ENCODE measurements around the gene EP400.

Gene EP400

DNA sequence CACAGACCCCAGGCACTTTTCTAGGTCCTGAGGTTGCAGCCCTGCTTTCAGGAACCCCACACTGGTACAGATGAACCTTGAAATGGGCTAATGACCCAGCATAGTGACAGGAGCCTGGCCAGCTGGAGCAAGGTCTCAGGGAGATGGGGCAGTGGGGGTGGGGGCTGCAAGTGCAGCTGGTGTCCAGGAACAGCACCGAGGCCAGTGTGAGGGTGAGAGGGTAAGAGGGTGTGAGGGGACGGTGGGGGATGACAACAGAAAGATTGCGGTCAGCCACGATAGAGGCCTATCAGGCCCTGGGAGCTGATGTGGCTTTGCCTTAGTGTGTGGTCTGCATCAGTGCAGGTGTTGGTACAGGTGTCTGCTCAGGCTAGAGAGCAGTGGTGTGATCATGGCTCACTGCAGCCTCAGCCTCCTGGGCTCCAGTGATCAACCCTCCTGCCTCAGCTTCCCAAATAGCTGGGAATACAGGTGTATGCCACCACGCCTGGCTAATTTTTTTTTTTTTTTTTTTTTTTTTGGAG lies 59.7 kb downstream of the EP400 start:
- no peak overlapping the region for H3K4me3 ChIP-seq (ENCODE audit: low read length)
- no peak for DNase-seq (ENCODE audit: low read depth, low spot score)

DNA sequence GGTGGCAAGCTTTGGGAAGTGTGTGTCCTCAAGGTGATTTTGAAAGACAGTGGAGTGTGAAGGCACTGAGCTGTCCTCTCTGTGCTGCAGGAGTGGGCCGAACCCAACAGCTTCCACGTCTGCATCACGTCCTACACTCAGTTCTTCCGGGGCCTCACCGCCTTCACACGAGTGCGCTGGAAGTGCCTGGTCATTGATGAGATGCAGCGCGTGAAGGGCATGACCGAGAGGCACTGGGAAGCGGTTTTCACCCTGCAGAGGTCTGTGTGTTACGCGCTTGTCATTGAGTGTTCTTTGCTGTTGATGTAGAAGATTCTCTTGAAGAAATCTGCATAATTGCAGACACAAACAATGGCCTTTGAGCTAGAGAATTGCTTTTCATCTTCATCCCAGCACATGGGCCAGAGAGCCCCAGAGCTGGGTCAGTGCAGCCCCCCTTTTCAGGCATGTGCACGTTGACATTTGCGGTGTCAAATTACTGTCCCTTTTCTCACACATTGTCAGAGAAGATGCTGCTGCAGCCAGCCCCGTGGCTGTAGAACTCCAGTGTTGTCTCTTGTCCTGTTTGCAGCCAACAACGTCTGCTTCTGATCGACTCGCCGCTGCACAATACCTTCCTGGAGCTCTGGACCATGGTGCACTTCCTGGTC lies 63.3 kb downstream of the EP400 start:
- DNase-seq (ENCODE audit: low read depth, low spot score): no peak
- H3K4me3 ChIP-seq (ENCODE audit: low read length): no peak overlapping the region

DNA sequence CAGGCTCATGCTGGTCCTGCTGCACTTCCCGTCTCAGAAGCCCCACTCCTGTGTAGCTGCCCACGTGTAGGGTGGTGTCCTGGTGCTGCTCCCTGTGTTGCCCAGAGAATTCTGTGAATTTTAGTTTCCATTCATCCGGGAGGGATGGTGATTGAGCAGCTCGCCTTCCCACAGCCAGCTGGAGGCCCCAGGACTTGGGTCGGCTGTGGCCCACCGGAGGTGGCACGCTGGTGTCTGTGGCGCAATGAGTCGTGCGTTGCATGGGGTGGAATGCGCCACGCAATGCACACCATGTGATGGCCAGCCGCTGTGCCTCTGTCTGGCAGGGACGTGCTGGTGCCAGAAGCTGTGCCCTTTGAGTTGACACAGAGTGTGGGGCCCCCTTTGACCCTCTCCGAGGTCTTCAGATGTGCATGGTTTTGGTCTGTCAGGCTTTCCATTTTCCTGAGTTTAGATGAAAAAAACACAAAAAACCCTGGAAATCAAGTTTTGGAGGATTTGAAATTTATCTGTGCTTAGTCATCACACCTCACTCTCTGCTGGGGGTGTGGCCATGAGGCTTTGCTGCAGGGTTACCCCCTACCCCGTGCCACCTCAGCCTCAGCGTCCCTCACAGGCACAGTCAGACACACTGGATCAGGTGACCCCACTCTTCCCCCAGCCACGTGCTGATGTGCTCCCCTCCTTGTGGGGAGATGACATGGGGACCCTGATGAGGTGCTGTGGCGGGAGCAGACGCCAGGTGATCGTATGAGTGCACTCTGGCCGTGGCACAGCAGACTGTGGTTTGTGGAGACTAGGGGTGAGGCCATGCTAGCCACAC lies 64.6 kb downstream of the EP400 start:
- H3K4me3 ChIP-seq (ENCODE audit: low read length): no peak overlapping the region
- DNase-seq (ENCODE audit: low read depth, low spot score): no peak

DNA sequence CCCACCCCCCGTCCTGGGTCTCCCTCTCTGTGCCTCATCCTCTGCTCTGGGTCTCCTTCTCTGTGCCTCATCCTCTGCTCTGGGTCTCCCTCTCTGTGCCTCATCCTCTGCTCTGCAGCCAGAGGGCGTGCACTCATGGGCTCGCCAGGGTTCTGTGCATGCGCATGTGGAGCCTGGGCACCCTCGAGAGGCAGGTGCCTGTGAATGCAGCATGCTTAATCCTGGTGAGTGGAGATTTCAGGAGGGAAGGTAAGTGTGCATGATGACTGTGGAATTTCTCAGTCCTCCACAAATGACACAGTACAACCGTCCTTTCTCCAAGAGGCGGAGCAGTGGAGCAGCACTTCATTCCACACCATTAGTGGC lies 65.2 kb downstream of the EP400 start:
- H3K4me3 ChIP-seq (ENCODE audit: low read length): no peak overlapping the region
- no peak for DNase-seq (ENCODE audit: low read depth, low spot score)

DNA sequence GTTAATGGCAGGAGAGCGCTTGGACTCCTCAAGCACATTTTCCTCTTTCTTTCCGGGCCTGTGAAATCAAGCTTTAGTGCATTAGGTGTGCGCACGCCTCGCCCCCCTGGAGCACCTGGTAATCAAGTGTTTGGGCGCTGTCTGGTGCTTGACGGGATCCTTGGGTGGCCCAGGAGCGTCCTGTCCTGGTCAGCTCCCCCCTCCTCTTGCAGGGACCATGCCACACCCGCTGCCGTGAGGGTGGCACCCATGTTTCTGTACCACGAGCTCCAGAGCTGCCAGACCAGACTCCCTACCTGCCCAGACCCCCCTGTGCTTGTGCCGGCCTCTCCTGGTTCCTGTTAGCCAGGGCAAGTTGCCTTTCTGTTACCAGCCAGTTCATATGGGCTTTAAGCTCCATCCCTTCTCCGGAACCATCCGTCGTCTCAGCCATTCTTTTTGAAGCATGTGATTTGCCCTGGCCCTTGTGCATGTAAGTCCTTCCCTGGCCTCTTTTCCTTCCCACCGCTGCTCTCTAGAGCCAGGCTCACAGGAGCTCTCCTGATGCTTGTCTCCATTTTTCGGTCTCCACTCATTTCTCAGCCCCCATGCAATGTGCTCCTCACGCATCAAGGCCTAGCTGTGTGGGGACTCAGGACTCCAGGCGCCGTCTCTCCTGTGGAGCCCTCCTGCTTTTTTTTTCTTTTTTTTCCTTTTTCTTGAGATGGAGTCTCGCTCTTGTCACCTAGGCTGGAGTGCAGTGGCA lies 66.1 kb downstream of the EP400 start:
- H3K4me3 ChIP-seq (ENCODE audit: low read length): no peak overlapping the region
- no peak for DNase-seq (ENCODE audit: low read depth, low spot score)

DNA sequence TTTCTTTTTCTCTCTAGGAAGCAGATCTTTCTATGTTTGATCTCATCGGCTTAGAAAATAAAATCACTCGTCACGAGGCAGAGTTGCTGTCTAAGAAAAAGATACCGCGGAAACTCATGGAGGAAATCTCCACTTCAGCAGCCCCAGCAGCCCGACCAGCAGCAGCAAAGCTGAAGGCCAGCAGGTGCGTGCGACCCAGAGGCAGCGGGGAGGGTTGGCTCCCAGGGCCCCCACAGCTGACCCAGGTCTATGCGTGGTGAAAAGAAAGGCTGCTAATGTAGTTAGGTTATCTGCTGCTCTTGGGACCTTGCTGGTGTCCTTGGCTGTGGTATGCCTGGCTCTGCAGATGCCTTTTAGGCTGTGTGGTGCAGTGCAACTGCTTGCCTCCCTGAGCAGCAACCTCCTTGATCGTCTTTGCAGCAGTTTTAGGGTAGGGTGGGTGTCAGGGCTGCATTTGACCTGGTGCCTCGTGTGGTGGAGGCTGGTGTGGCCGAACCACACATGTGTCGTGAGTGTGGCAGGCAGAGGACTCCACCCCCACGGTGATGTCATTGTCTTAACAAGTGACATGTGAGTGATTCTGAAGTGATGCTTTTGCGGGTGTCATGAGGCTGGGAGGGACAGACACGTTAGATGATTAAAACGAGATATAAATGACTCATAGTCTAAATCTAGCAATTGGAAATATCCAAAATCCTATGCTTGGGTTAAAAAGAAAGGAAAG lies 68.6 kb downstream of the EP400 start:
- no peak for DNase-seq (ENCODE audit: low read depth, low spot score)
- no peak overlapping the region for H3K4me3 ChIP-seq (ENCODE audit: low read length)

DNA sequence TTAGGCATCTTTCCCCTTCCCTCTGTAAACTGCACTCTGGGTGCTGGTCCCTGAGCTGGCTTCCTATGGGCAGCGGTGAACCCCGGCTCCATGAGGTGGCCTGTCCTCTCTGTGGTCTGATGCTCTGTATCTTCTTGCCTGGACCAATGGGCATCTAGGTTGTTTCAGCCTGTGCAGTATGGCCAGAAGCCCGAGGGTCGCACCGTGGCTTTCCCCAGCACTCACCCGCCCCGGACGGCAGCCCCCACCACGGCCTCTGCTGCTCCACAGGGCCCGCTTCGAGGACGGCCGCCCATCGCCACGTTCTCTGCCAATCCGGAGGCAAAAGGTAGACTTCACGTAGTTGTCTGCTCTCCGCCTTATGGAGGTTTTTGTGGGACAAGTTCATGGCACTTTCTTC lies 70.1 kb downstream of the EP400 start:
- no peak overlapping the region for H3K4me3 ChIP-seq (ENCODE audit: low read length)
- DNase-seq (ENCODE audit: low read depth, low spot score): no peak

DNA sequence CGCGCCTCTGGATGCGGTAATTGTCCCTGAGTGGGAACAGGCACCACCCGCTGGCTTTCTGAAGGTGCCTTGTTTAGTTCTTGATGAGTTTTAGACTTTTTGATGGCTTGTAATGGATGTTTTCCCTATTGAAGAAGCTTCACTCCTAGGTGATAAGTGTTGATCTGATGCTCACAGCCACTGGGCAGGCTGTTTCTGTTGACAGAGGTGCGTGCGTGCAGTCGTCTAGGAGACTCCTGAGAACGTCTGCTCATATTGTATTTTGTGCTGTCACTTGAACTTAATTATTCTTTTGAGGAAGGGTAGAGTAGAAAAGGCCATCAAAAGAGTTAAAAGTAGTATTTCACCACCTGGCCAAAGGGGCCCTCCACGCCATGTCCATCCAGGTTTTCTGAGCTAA lies 70.5 kb downstream of the EP400 start:
- no peak for DNase-seq (ENCODE audit: low read depth, low spot score)
- no peak overlapping the region for H3K4me3 ChIP-seq (ENCODE audit: low read length)

DNA sequence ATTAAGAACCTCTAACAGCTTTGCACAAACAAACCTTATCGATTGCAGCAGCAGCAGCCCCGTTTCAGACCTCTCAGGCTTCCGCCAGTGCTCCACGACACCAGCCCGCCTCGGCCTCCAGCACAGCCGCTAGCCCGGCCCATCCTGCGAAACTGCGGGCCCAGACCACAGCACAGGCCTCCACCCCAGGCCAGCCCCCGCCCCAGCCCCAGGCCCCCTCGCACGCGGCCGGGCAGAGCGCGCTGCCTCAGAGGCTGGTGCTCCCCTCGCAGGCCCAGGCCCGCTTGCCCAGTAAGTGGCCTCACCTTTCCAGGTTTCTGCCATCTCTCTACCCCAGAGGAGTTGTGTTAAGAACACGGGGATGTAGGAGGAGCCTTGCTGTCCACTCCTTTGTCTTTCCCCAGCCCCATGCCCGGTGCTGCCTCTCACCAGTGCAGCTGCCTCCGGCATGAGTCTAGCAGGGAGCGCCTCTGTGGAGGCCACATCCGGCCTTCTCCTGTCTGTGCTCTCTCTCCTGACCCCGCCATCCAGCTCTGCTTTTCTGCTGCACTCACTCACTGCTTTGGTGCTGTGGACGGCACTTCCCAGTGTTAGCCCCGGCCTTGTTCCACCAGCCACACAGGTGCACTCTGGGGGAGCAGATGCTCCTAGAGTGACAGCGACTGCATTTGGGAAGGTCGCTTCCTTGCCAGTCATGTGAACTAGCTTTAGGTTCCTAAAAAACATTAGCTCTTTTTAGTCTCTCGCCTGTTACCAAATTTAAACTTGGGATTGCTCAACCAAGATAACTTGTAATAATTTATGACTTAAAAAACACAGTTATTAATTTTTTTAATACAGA lies 71.5 kb downstream of the EP400 start:
- no peak for DNase-seq (ENCODE audit: low read depth, low spot score)
- no peak overlapping the region for H3K4me3 ChIP-seq (ENCODE audit: low read length)

DNA sequence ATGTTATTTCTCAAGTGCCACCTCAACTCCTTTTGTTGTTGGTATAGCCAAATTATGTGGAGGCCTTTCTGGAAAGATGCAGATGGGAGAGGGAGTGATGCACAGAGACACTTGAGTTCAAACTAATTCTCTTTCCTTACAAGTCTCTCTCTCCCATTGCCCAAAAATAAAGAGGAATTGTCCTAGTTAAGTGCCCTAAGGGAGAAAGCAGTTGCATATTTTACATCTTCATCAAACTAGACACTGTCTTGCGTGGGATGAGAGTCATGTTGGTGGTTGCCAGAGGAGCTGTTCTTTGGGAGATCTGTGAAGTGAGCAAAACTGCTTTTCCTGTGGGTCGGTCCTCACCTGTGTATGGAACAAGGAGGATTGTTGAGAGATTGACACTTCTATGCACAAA lies 72.2 kb downstream of the EP400 start:
- no peak overlapping the region for H3K4me3 ChIP-seq (ENCODE audit: low read length)
- no peak for DNase-seq (ENCODE audit: low read depth, low spot score)

DNA sequence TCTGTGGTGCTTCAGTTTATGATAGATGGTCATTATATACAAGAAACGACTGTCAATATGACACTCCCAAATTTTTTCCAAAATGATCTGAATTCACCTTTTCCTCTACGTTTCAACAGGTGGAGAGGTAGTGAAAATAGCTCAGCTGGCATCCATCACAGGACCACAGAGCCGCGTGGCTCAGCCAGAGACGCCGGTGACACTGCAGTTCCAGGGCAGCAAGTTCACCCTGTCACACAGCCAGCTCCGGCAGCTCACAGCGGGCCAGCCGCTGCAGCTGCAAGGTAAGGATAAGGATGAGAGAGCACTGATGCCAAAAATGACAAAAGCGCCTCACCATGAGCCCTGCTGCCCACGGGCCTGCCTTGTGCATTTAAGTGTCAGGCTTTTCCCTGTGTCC lies 73.9 kb downstream of the EP400 start:
- DNase-seq (ENCODE audit: low read depth, low spot score): no peak
- no peak overlapping the region for H3K4me3 ChIP-seq (ENCODE audit: low read length)

DNA sequence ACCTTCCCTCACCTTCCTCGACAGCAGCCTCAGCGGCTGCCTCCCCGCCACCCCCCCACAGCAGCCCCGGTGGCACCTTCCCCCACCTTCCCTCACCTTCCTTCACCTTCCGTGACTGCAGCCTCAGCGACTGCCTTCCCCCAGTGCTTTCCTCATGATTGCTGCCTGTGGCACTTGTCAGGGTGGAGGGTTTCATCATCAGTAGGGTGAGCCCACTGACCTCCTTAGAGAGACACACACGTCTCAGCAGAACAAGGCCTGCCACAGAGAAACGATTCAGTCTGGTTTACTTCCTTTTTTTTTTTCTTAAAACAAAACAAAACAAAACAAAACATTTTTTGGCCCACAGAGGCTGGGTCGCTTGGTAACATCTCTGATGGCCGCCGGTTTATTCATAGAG lies 75.0 kb downstream of the EP400 start:
- no peak for DNase-seq (ENCODE audit: low read depth, low spot score)

DNA sequence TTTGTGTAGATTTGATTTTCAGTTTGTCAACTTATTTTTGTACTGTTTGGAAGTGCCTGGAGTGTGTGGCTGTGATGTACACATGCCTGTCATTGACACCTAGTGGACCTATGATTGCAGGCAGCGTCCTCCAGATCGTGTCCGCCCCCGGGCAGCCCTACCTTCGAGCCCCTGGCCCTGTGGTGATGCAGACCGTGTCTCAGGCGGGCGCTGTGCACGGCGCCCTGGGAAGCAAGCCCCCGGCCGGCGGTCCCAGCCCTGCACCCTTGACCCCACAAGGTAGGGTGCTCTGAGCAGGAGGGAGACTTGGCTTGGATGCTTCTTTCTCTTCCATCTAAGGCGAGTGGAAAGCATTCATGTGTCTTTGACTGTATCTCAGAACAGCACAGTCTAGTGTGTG lies 75.8 kb downstream of the EP400 start:
- no peak overlapping the region for H3K4me3 ChIP-seq (ENCODE audit: low read length)
- no peak for DNase-seq (ENCODE audit: low read depth, low spot score)

More for the DNA sequence above, 75.0 kb downstream of the EP400 start:
- no peak overlapping the region for H3K4me3 ChIP-seq (ENCODE audit: low read length)

DNA sequence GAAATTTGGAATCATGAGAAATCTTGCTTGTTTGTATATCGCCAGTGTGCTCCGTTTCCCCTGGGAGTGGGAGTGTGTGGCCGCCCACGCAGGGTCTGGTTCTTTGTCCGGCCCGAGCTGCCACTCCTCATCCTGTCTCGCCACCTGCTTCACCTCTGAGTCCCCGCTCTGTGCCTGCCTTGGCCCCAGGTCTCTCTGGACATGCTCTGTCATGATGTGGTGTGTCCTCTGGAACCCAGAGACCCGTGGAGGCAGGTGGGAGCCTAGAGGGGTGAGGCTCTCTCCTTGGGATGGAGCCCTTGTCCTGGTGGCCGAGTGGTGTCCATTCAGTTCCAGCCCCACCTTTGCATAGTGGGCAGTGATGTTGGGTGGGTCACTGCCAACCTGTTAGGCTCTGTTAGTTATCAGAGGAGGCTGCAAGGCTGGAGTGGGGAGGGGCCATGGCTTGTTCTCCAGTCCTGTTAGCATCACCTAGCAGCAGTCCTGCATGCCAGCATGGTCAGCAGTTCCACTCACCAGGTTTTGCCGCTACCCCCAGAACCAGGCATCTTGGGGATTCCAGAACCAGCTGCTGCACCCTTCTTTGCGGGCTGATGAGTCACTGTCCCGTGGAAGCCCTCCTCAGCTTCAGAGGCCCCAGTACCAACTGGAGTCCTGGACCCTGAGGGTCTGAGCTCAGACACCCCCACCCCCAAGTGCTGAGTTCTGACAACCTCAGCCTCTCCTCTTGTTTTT lies 76.5 kb downstream of the EP400 start:
- DNase-seq (ENCODE audit: low read depth, low spot score): no peak
- H3K4me3 ChIP-seq (ENCODE audit: low read length): no peak overlapping the region

DNA sequence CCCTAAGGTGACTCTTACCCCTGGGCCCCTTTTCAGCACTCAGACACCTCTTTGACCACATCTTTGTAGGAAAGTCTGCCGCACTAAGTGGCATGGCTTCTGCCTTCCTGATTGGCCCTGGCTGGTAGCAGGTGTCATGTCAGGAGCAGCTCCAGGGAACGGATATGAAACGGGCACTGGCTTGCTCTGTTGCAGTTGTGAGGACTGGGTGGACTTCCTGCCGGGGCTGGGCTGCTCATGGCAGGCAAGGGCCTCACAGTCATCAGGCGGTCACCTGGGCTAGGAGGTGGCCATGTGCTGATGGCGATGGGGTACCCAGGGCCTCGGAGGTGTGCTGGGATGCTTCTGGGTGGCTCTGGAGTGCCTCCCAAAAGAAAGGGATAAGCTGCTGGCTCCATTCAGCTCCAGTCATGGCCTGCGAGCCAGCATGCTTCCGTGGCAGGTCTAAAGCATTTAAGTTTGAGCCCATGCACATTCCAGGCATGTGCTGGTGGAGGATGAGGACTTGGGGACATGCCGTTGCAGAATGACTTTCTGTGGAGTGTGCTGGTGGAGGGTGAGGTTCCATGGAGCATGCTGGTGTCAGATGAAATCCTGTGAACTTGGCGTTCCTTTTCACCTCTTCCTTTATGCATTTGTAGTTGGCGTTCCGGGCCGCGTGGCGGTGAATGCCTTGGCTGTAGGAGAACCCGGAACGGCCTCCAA lies 77.2 kb downstream of the EP400 start:
- DNase-seq (ENCODE audit: low read depth, low spot score): no peak
- no peak overlapping the region for H3K4me3 ChIP-seq (ENCODE audit: low read length)

DNA sequence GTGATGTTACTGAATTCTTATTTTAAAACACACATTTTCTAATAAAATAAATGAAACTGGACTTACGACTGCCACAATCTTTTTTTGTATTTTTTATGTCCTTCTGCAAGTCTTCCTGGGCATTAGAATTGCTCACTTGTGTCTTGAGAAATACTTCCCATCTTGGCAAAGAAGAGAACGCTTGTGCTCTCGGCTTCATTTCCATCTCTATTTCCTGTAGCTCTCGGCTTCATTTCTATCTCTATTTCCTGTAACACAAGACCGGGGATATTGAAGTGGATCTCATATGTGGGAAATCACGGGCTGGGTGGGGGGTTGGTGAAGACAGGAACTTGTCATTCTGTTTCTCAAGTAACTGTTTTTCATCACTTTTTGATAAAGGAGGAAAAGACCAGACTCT lies 77.9 kb downstream of the EP400 start:
- no peak for DNase-seq (ENCODE audit: low read depth, low spot score)
- no peak overlapping the region for H3K4me3 ChIP-seq (ENCODE audit: low read length)

DNA sequence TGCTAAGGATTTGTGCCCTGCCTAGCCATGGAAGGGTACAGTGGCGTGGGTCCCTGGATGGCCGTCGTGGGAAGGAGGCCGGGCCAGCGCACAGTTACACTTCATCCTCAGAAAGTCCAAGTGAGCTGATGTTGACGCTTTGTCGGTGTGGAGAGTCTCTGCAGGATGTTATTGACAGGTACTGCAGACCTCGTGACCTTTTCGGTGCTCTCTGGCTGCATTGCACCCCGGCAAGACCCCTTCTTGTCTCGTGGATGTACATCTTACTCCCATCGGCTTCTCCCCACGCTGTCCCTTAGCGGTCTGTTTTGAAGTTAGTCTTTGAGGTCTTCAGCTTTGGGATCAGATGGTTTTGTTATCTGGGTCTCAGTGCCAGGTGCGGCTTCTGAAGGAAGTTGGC lies 78.4 kb downstream of the EP400 start:
- no peak for DNase-seq (ENCODE audit: low read depth, low spot score)
- H3K4me3 ChIP-seq (ENCODE audit: low read length): no peak overlapping the region

Measured in Jurkat, Clone E6-1 (cell line).